ENCODE data around the gene SYCE1L.
A peak's percentile ranks its signal among the peaks of the same experiment; 100 is the strongest.
"Not testable (repeated sequence)": the region's sequence is repeated elsewhere in the genome, so short reads cannot be mapped to it uniquely, and the experiment has no call there.

SYCE1L gene

GRCh38 chr16:77199211-77199610, at the start of gene SYCE1L:
SYCE1L (plus strand) TSS chr16:77199408; CDS start chr16:77199452, 44 bp downstream.
- no peak for DNase-seq (ENCODE audit: low spot score)

DNA sequence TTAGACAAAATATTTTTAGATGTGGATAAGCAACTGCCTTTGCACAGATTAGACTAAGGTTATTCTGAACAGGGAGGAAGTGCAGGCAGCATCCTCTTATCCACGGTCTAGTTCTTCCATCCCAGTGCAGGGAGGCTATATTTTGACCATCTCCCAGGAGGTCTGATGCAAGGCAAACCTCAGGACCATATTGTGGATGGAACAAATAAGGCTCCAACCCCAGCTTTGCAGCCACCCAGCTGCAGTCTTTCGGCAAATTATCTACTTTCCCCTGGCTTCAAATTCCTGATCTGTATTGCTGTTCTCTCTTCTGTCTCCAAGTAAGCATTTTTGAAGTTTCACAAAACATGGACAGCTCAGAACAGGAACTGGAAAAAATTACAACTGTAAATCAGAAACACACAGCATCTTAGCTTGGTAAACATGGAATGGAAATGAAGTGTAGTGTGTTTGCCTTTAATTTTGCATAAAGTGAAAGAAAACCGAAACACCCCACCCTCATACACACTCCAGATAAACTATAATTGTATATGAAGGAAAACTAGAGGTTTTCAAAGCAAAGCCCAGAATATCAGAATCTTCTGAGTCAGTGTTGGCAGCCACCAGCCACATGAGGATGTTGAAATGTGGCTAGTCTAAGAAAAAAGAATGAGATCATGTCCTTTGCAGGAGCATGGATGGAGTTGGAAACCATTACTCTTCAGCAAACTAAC, 41.7 kb upstream of the SYCE1L start:
- DNase-seq (ENCODE audit: low spot score): no peak

- no peak for DNase-seq (ENCODE audit: low spot score)
These were observed 40.9 kb upstream of the SYCE1L start for GRCh38 chr16:77158293-77158692.

DNA sequence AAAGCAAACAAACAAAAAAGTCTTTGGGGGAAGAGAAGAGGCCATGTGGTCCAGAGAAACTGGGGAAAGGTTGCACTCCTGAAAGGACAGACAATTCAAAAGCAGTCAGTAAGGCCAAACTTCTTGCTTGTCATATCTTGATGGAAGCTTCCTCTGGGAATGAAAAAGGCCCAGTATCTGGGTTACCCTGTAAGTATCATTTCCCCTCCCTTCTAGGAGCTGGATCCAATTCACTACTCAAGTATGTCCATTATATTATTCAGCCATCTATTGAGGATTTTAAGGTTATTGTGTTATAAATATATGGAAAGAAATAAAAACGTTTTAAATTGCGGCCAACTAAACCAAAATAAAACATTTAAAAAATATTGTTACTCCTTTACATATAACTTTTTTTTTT, 34.2 kb upstream of the SYCE1L start:
- no peak for DNase-seq (ENCODE audit: low spot score)

- not testable (repeated sequence) for DNase-seq (ENCODE audit: low spot score)
These were observed 33.5 kb upstream of the SYCE1L start for GRCh38 chr16:77165536-77166236.

DNA sequence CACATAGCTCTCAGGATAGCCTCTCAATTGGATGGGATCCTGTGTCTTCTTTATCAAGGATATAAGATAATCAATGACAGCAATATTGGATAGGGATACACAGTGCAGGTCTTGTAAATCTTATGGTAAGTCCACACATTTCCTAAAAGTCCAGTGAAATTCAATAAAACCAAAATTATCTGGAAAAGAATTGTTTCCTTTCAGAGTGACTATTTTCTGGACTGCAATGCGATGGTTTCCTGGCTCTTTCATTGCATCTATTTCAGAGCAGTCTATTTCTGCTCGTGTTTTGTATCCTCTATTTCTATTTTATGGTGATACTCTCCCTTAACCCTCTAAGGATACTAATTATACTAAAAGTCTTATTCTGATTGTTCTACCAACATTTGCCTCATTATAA, 32.5 kb upstream of the SYCE1L start:
- no peak for DNase-seq (ENCODE audit: low spot score)

DNA sequence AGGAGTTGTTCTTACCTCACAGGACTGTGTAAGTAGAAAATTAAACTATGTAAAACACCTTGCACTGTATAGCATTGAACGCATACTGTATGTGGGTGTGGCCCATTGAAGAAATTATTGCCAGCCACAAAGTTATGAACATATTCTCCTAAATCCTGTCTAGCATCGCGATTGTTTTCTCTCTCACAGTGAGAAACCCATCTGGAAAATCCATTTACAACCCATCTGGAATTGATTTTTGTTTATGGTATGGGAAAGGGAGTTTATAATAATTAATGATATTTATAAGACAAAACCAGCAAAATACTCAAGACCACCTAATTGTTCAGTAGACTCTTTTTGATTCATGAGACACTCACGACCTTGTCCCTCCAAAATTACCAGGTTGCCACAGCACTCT, 30.3 kb upstream of the SYCE1L start:
- no peak for DNase-seq (ENCODE audit: low spot score)

DNA sequence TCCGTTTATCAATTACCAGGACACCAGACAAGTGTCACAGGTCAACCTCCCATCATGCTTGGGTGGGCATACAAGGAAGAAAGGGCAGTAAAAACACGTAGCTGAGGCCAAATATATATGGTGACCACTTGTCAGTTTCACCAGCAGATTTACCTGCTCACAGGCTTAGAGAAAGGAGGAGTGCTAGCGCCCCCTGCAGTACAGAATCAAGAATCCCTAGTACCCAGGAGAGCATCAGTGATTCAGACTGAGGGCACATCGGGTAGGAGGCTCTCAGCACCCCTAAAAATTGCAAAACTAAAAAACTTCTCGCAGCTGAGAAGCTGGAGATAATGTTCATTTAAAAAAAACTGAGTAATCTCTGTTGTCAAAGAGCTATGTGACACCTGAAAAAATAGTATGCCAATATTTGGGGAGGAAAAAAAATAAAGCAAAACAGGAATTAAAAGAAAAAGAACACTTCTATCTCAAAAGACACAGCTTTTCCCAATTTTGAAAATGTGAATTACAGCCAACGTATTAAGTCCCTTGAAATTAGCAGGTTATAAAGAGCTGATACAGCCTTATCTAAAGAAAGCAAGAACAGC, 29.5 kb upstream of the SYCE1L start:
- DNase-seq (ENCODE audit: low spot score): peak; percentile 38

GRCh38 chr16:77170805-77171204, 28.4 kb upstream of the SYCE1L start:
- no peak for DNase-seq (ENCODE audit: low spot score)

DNA sequence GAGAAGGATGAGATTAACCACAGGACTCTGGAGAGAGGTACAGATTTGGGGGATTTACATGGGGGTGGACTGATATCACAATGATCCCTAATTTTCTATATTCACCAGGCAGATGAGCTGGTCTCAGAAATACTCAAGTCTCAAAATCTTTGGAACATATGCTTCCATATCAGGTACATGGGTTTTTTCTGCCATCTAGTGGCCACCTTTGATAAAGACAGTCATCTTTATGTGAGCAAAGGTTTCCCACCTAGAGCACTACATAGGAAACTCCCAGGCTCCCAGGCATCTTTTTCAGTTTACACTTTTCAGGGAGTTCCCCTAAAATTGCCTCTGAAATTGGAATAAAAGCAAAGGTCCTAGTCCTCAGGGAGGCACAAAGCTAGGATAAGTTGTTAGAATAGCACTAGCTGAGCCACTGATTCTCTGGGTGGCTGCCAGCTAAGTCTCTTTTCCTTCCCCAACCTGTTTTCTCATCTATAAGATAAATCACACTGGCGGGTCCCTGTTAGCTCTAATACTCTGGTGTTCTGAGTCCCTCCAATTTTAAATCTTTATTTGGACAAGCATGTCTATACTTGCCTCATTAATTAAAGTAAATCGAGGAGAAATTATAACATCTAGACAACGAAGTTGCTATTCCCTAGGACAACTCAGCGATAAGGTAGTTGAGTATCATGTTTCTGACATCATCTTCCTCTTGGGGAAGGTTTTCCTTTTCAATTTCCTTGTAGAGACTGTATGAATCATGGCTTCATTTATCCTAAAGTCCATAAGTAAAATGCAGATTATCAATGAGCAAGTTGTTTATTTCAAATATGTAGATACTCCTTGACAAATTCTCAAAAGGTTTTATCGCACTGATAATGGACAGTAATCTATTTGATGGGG, 27.2 kb upstream of the SYCE1L start:
- DNase-seq (ENCODE audit: low spot score): peak; percentile 73

DNA sequence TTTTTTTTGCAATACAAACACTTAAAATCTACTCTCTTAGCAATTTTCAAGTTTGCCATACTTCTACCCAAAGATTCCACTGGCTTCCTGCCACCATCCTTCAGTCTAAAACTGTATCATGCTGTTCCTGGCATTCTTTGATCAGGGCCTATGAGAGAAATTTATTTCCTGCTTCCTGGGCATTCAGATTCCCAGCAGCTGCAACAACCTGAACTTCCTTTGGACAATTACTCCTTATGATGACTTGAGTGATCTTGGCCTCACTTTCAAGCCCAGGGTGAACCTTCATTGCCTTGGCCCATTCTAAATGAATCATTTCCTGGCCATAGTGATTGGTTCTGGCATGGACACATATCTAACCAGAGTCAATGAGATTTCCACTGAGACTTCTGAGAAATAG, 26.3 kb upstream of the SYCE1L start:
- peak; percentile 31 for DNase-seq (ENCODE audit: low spot score)

GRCh38 chr16:77183137-77183536, 16.1 kb upstream of the SYCE1L start:
- DNase-seq (ENCODE audit: low spot score): no peak

DNA sequence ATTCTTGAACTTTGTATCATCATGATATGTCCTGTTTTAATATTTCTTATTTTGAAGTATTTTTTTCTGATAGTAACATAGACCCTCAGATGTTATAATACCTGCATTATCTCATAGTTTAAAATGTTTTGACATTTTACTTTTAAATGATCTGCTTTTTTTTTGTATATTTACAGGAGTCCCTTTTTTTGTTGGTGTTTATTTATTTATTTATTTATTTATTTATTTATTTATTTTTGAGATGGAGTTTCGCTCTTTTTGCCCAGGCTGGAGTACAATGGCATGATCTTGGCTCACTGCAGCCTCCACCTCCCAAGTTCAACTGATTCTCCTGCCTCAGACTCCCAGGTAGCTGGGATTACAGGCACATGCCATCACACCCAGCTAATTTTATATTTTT, 12.9 kb upstream of the SYCE1L start:
- DNase-seq (ENCODE audit: low spot score): not testable (repeated sequence)

DNA sequence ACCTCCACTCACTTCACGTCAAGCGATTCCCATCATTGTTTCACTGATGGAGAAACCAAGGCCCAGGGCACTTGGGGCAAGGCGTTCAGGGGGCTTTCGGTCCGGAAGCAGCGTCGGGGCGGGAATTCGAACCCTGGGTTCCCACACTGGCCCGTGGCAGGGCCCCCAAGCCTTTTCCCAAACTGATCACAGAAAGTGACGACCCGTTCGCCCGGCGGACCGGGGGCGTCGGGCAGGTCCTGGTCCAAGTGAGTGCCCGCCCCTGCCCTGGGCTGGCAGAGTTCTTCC, 9.1 kb upstream of the SYCE1L start:
- peak; percentile 16 for DNase-seq (ENCODE audit: low spot score)

GRCh38 chr16:77190478-77191258, 8.5 kb upstream of the SYCE1L start, which contains the start of gene MON1B:
MON1B (plus strand) TSS chr16:77191190; CDS start chr16:77191486, 296 bp downstream.
- peak; percentile 100 for DNase-seq (ENCODE audit: low spot score)

- DNase-seq (ENCODE audit: low spot score): peak; percentile 44
These were observed 7.8 kb upstream of the SYCE1L start for GRCh38 chr16:77191259-77191969.

- no peak for DNase-seq (ENCODE audit: low spot score)
These were observed 5.8 kb upstream of the SYCE1L start for GRCh38 chr16:77193377-77193776.

- no peak for DNase-seq (ENCODE audit: low spot score)
These were observed 4.6 kb upstream of the SYCE1L start for GRCh38 chr16:77194295-77195231.

GRCh38 chr16:77195411-77195810, 3.8 kb upstream of the SYCE1L start:
- no peak for DNase-seq (ENCODE audit: low spot score)

- DNase-seq (ENCODE audit: low spot score): no peak
These were observed 1.5 kb upstream of the SYCE1L start for GRCh38 chr16:77197747-77198146.

Measured in pons (tissue), 1 donor.